GM19025 (cell line): ENCODE results near the gene SNAP29.
"Not testable (repeated sequence)": the region's sequence is repeated elsewhere in the genome, so short reads cannot be mapped to it uniquely, and the experiment has no call there.

Source experiments
- ATAC-seq: cut with Tn5 transposase; IDR thresholded peaks from one replicate; pipeline ENCODE4 v1.9.1; 2021; ENCODE audit warnings: mild to moderate bottlenecking, low read depth, moderate library complexity; ENCODE audit not compliant: unreplicated experiment

Gene SNAP29

GRCh38 chr22:20926243-20926642, 67.4 kb downstream of the SNAP29 start:
- no peak for ATAC-seq

- ATAC-seq = no peak
Observed at GRCh38 chr22:20927940-20928572, 69.2 kb downstream of the SNAP29 start.

GRCh38 chr22:20928573-20928967, 69.8 kb downstream of the SNAP29 start:
- ATAC-seq = no peak

GRCh38 chr22:20930004-20930403, 71.2 kb downstream of the SNAP29 start:
- no peak for ATAC-seq

- not testable (repeated sequence) for ATAC-seq
Observed at GRCh38 chr22:20930435-20930834, 71.6 kb downstream of the SNAP29 start.

GRCh38 chr22:20931126-20931654, 72.4 kb downstream of the SNAP29 start:
- no peak for ATAC-seq

- ATAC-seq = no peak
Observed at GRCh38 chr22:20933910-20934309, 75.1 kb downstream of the SNAP29 start.

GRCh38 chr22:20935049-20935448, 76.2 kb downstream of the SNAP29 start:
- not testable (repeated sequence) for ATAC-seq

- ATAC-seq = not testable (repeated sequence)
Observed at GRCh38 chr22:20935780-20936539, 77.2 kb downstream of the SNAP29 start.

GRCh38 chr22:20937031-20937793, 78.4 kb downstream of the SNAP29 start:
- ATAC-seq = no peak

GRCh38 chr22:20937794-20938671, 79.2 kb downstream of the SNAP29 start:
- ATAC-seq = no peak

- ATAC-seq = not testable (repeated sequence)
Observed at GRCh38 chr22:20939457-20940185, 80.8 kb downstream of the SNAP29 start.

GRCh38 chr22:20940186-20940651, 81.4 kb downstream of the SNAP29 start:
- no peak for ATAC-seq
